ENCODE measurements around the gene RBM25. TPM values are rescaled to one million over a fixed set of nuclear protein-coding genes. Genes with fewer than 3 reads are reported as not detected.

The RBM25 gene
- total RNA-seq, 6 experiments from 2014 or later, result 60.2 to 71.2 (median 64.1) TPM

DNA sequence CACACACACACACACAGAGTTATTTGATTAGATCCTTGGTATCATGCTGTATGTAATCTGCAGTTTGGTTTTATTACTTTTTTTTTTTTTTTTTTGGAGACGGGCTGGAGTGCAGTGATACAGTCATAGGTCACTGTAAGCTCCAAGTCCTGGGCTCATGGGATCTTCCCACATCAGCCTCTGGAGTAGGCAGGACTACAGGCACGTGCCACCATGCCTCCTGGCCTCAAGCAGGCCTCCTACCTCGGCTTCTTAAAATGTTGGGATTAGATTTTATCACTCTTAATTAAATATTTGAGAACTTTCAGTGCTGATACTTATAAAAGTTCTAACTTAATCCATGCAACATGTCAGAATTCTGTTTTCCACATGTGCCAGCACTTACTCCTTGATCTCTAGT lies 46.7 kb downstream of the RBM25 start:
- Mint-ChIP-seq H3K9me3 (no peaks in the 10 kb centered on the region), H3K27ac (no peak overlapping the region), H3K36me3 (ENCODE audit: low read depth) (peaks cover 60% of the 10 kb centered on the region), H3K27me3 (ENCODE audit: insufficient read depth) (no peaks in the 10 kb centered on the region; the same call in 1 of the 2 replicates), H3K4me3 (no peak overlapping the region), H3K4me1 (ENCODE audit: low read depth) (peaks cover 17% of the 10 kb centered on the region)
- TF ChIP-seq, protein P1, sequence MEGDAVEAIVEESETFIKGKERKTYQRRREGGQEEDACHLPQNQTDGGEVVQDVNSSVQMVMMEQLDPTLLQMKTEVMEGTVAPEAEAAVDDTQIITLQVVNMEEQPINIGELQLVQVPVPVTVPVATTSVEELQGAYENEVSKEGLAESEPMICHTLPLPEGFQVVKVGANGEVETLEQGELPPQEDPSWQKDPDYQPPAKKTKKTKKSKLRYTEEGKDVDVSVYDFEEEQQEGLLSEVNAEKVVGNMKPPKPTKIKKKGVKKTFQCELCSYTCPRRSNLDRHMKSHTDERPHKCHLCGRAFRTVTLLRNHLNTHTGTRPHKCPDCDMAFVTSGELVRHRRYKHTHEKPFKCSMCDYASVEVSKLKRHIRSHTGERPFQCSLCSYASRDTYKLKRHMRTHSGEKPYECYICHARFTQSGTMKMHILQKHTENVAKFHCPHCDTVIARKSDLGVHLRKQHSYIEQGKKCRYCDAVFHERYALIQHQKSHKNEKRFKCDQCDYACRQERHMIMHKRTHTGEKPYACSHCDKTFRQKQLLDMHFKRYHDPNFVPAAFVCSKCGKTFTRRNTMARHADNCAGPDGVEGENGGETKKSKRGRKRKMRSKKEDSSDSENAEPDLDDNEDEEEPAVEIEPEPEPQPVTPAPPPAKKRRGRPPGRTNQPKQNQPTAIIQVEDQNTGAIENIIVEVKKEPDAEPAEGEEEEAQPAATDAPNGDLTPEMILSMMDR (IDR thresholded peaks at IDR 0.05), result no peak
- DNase-seq, result no peak

DNA sequence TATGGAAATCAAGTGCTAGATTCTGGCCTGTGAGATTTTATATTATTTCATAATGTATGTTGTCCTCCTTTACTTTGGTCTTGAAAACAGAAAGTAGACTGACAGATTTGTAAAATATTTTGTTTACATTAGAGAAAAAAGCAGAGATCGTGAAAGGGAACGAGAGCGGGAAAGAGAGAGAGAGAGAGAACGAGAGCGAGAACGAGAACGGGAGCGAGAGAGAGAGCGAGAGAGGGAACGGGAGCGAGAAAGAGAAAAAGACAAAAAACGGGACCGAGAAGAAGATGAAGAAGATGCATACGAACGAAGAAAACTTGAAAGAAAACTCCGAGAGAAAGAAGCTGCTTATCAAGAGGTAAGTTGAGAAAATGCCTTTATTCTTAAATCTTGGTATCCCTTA lies 47.4 kb downstream of the RBM25 start:
- H3K36me3 Mint-ChIP-seq (ENCODE audit: low read depth), result peaks cover 57% of the 10 kb centered on the region
- H3K4me3 Mint-ChIP-seq, result no peak overlapping the region
- no peaks in the 10 kb centered on the region for H3K9me3 Mint-ChIP-seq
- no peak overlapping the region for H3K27ac Mint-ChIP-seq
- peaks cover 17% of the 10 kb centered on the region for H3K4me1 Mint-ChIP-seq (ENCODE audit: low read depth)
- no peak for DNase-seq
- TF ChIP-seq, protein P1 (IDR thresholded peaks at IDR 0.05), result no peak
- H3K27me3 Mint-ChIP-seq (ENCODE audit: insufficient read depth), result no peaks in the 10 kb centered on the region; the same call in 1 of the 2 replicates

DNA sequence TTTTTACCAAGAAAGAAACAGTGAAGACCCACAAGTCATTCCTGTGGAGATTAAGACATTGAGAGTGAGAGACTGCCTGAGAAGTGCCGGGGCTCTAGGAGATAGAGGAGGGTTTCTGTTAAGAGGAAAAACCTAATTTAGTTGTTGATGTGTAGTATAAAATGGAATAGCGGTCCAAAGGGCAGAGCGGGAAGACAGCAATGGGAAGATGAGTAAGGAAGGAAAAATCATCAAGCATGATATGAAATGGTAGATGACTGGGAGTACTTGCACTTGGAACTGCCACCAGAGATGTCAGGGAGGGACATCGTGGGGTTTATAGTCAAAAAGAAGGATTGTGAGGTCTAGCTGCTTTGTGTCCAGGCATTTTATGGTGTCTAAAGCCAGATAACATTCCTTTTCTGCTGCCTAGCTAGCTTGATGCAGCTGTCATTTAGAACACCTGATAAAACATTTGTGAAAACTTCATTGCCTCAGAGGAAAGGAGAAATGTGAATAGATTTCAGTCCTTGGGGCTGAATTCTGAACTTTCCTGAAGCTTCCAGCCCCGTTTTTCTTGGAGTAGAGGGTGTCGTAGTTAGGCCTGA lies 57.8 kb downstream of the RBM25 start:
- Mint-ChIP-seq H3K27ac (peak overlapping the region; percentile 1; the same call in 1 of the 2 replicates), H3K4me3 (no peak overlapping the region), H3K27me3 (ENCODE audit: insufficient read depth) (no peaks in the 10 kb centered on the region), H3K36me3 (ENCODE audit: low read depth) (peaks cover 56% of the 10 kb centered on the region), H3K4me1 (ENCODE audit: low read depth) (no peaks in the 10 kb centered on the region), H3K9me3 (no peaks in the 10 kb centered on the region)
- no peak for DNase-seq
- TF ChIP-seq, protein P1 (IDR thresholded peaks at IDR 0.05), result no peak

DNA sequence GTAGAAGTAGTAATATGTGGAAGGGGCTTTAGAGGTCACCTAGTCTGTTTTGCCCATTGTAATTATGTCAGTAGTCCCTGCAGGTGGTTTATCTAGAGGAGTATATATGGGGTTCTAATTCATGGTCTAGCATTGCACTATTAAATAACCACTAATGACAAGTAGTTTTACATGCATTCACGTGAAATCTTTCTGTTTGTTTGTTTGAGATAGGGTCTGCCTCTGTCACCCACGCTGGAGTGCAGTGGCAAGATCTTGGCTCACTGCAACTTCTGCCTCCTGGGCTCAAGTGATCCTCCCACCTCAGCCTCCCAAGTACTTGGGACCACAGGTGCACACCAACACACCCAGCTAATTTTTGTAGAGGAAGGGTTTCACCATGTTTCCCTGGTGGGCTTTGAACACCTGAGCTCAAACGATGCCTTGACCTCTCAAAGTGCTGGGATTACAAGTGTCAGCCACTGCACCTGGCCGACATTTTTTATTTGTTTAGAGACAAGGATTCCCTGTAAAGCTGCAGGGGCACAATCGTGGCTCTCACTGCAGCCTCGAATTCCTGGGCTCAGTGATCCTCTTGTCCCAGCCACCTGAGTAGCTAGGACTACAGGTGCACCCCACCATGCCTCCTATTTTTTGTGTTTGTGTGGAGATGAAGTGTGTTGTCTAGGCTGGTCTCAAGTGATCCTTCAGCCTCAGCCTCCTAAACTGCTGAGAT lies 66.0 kb downstream of the RBM25 start:
- TF ChIP-seq, protein P1 (IDR thresholded peaks at IDR 0.05), result no peak
- H3K4me3 Mint-ChIP-seq, result no peak overlapping the region
- H3K4me1 Mint-ChIP-seq (ENCODE audit: low read depth), result no peaks in the 10 kb centered on the region
- no peak overlapping the region for H3K27ac Mint-ChIP-seq
- H3K9me3 Mint-ChIP-seq, result no peaks in the 10 kb centered on the region
- peaks cover 40% of the 10 kb centered on the region for H3K36me3 Mint-ChIP-seq (ENCODE audit: low read depth)
- DNase-seq, result no peak
- H3K27me3 Mint-ChIP-seq (ENCODE audit: insufficient read depth), result no peaks in the 10 kb centered on the region; the same call in none of the 2 replicates

DNA sequence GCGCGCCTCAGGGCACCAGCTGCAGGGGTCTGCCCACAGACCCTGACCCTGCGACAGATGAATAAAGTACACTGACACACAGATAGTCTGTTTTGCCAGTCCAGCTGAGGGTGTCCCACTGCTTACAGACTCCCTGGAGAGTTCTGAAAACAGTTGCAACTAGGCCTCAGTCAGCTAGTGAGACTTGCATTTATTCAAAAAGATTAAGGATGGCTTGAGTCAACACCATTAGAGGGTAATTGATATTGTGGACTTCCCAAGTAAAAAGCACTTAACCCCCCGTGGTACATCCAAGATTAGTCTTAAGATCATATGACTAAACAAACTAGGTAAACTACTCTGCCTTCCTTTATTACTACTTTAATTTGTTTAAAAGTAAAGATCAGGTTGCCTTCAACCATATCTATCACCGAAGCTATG lies 66.8 kb downstream of the RBM25 start:
- Mint-ChIP-seq H3K9me3 (no peaks in the 10 kb centered on the region), H3K27me3 (ENCODE audit: insufficient read depth) (no peaks in the 10 kb centered on the region; the same call in none of the 2 replicates), H3K27ac (no peak overlapping the region), H3K4me3 (no peak overlapping the region), H3K4me1 (ENCODE audit: low read depth) (no peaks in the 10 kb centered on the region), H3K36me3 (ENCODE audit: low read depth) (peaks cover 32% of the 10 kb centered on the region)
- DNase-seq, result no peak
- TF ChIP-seq, protein P1 (IDR thresholded peaks at IDR 0.05), result no peak
